ENCODE results near the gene FGG. TPM values are rescaled to one million over a fixed set of nuclear protein-coding genes. Genes with fewer than 3 reads are reported as not detected.

The FGG gene
- total and polyA plus RNA-seq, 2 of the 13 experiments (the other 11 are each of a cell fraction or from before 2014, with no cell fraction given): 1,037 to 2,423 TPM

DNA sequence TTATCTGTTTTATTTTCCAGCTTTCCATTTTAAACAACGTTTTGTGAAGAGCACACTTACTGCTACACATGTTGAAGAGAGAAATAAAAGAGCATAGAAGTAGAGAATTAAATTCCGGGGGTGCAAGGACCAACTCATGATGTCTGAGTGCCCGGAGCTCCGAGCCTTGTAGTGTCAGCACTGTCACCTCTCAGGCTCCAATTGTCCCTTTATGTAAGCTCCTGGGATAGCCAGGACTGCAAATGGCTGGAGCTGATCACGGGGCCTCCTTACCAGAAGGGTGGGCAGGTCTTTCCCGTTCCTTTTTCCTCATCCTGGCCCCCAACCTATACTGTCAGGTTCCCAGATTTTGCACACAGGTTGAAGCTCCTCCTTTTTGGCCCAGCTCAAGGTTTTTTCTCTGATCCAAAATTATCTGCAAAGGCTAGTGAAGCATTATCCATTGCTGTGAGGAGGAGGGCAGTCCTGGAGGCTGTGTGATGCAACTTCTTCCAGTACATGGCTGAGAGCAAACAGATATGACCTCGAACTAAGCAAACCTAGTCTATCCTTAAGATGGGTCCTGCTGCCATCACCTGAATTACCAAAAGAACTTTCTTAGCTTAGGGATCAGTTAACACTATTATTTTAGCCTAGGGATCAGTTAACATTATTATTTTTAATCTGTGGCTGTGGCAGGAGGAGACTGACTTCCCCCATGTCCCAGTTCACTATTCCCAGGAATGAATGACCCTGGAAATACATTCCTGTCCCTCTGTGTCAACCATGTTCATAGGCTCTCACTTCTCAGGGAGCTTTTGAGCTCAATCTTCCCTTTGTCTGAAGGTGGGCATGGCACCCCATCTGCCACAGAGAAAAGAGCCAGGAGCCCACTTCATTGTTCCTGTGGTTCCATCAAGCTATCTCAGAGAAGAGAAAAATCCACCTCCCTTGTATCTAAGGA, at the start of gene FGG (continued):
- TF ChIP-seq, protein P1, sequence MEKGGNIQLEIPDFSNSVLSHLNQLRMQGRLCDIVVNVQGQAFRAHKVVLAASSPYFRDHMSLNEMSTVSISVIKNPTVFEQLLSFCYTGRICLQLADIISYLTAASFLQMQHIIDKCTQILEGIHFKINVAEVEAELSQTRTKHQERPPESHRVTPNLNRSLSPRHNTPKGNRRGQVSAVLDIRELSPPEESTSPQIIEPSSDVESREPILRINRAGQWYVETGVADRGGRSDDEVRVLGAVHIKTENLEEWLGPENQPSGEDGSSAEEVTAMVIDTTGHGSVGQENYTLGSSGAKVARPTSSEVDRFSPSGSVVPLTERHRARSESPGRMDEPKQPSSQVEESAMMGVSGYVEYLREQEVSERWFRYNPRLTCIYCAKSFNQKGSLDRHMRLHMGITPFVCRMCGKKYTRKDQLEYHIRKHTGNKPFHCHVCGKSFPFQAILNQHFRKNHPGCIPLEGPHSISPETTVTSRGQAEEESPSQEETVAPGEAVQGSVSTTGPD (CRISPR knock-in tag; IDR thresholded peaks at IDR 0.05): no peak
- no peak for TF ChIP-seq ZNF343 (CRISPR knock-in tag; IDR thresholded peaks at IDR 0.05)
- TF ChIP-seq RFX3 (CRISPR knock-in tag; IDR thresholded peaks at IDR 0.05): no peak
- peak; percentile 67; the same call in 1 of the 2 replicates for TF ChIP-seq ZBTB7B (CRISPR knock-in tag; IDR thresholded peaks at IDR 0.05)
- no peak for TF ChIP-seq JARID2 (CRISPR knock-in tag; IDR thresholded peaks at IDR 0.05; ENCODE audit: insufficient replicate concordance)
- no peak for TF ChIP-seq ATAD3A (CRISPR knock-in tag; IDR thresholded peaks at IDR 0.05)
- peak; percentile 33; the same call in 1 of the 2 replicates for TF ChIP-seq SIX1 (CRISPR knock-in tag; IDR thresholded peaks at IDR 0.05; ENCODE audit: borderline replicate concordance)
- TF ChIP-seq, protein P2, sequence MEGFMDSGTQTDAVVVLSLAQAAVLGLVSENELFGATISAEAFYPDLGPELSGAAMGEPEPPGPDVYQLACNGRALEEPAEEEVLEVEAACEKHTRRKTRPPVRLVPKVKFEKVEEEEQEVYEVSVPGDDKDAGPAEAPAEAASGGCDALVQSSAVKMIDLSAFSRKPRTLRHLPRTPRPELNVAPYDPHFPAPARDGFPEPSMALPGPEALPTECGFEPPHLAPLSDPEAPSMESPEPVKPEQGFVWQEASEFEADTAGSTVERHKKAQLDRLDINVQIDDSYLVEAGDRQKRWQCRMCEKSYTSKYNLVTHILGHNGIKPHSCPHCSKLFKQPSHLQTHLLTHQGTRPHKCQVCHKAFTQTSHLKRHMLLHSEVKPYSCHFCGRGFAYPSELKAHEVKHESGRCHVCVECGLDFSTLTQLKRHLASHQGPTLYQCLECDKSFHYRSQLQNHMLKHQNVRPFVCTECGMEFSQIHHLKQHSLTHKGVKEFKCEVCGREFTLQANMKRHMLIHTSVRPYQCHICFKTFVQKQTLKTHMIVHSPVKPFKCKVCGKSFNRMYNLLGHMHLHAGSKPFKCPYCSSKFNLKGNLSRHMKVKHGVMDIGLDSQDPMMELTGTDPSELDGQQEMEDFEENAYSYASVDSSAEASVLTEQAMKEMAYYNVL (CRISPR knock-in tag; IDR thresholded peaks at IDR 0.05; ENCODE audit: borderline replicate concordance): no peak
- no peak for TF ChIP-seq PAWR (CRISPR knock-in tag; IDR thresholded peaks at IDR 0.05; ENCODE audit: borderline replicate concordance)
- TF ChIP-seq, protein P3, sequence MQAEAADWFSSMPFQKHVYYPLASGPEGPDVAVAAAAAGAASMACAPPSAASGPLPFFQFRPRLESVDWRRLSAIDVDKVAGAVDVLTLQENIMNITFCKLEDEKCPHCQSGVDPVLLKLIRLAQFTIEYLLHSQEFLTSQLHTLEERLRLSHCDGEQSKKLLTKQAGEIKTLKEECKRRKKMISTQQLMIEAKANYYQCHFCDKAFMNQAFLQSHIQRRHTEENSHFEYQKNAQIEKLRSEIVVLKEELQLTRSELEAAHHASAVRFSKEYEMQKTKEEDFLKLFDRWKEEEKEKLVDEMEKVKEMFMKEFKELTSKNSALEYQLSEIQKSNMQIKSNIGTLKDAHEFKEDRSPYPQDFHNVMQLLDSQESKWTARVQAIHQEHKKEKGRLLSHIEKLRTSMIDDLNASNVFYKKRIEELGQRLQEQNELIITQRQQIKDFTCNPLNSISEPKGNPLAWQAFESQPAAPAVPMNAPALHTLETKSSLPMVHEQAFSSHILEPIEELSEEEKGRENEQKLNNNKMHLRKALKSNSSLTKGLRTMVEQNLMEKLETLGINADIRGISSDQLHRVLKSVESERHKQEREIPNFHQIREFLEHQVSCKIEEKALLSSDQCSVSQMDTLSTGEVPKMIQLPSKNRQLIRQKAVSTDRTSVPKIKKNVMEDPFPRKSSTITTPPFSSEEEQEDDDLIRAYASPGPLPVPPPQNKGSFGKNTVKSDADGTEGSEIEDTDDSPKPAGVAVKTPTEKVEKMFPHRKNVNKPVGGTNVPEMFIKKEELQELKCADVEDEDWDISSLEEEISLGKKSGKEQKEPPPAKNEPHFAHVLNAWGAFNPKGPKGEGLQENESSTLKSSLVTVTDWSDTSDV (CRISPR knock-in tag; IDR thresholded peaks at IDR 0.05): no peak
- TF ChIP-seq, protein P4, sequence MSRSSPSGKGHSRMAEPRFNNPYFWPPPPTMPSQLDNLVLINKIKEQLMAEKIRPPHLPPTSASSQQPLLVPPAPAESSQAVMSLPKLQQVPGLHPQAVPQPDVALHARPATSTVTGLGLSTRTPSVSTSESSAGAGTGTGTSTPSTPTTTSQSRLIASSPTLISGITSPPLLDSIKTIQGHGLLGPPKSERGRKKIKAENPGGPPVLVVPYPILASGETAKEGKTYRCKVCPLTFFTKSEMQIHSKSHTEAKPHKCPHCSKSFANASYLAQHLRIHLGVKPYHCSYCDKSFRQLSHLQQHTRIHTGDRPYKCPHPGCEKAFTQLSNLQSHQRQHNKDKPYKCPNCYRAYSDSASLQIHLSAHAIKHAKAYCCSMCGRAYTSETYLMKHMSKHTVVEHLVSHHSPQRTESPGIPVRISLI (CRISPR knock-in tag; IDR thresholded peaks at IDR 0.05; ENCODE audit: borderline replicate concordance): peak; percentile 61; the same call in 1 of the 2 replicates
- no peak for TF ChIP-seq SRSF4 (IDR thresholded peaks at IDR 0.05; ENCODE audit: low read depth, low read length, poor library complexity, severe bottlenecking)
- TF ChIP-seq, protein P5, sequence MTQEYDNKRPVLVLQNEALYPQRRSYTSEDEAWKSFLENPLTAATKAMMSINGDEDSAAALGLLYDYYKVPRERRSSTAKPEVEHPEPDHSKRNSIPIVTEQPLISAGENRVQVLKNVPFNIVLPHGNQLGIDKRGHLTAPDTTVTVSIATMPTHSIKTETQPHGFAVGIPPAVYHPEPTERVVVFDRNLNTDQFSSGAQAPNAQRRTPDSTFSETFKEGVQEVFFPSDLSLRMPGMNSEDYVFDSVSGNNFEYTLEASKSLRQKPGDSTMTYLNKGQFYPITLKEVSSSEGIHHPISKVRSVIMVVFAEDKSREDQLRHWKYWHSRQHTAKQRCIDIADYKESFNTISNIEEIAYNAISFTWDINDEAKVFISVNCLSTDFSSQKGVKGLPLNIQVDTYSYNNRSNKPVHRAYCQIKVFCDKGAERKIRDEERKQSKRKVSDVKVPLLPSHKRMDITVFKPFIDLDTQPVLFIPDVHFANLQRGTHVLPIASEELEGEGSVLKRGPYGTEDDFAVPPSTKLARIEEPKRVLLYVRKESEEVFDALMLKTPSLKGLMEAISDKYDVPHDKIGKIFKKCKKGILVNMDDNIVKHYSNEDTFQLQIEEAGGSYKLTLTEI (CRISPR knock-in tag; conservative IDR thresholded peaks at IDR 0.05): no peak
- TF ChIP-seq ONECUT2 (CRISPR knock-in tag; IDR thresholded peaks at IDR 0.05): no peak
- TF ChIP-seq MAFG (CRISPR knock-in tag; IDR thresholded peaks at IDR 0.05): no peak
- TF ChIP-seq MEF2D (CRISPR knock-in tag; IDR thresholded peaks at IDR 0.05): peak; percentile 83
- no peak for TF ChIP-seq EEA1 (CRISPR knock-in tag; IDR thresholded peaks at IDR 0.05; ENCODE audit: borderline replicate concordance)
- TF ChIP-seq SP5 (CRISPR knock-in tag; IDR thresholded peaks at IDR 0.05; ENCODE audit: borderline replicate concordance, low read depth): 0 out of 2 replicates have a peak, but pooled peaks have one; percentile 51
- no peak; the same call in 1 of the 2 replicates for TF ChIP-seq ZNF335 (CRISPR knock-in tag; IDR thresholded peaks at IDR 0.05)
- TF ChIP-seq POLR2A (IDR thresholded peaks at IDR 0.05; ENCODE audit: insufficient read depth in 1 of 2, low read depth in 2 of 2, low read length in 2 of 2): peak; percentile 96 to 99

Measured in HepG2 (cell line).